ENCODE measurements around the gene KIF3B.

Gene KIF3B

GRCh38 chr20:32357375-32357868 is 80.0 kb downstream of the KIF3B start:
- ATAC-seq (ENCODE audit: low read depth): no peak
- Mint-ChIP-seq H3K9me3 (no peaks in the 10 kb centered on the region), H3K36me3 (no peaks in the 10 kb centered on the region), H3K27me3 (no peaks in the 10 kb centered on the region), H3K27ac (peak overlapping the region; percentile 95), H3K4me3 (peak overlapping the region; percentile 98), H3K4me1 (peaks cover 38% of the 10 kb centered on the region)
- DNase-seq (ENCODE audit: low spot score in 2 of 2): no peak

- peaks cover 39% of the 10 kb centered on the region for H3K4me1 Mint-ChIP-seq
- H3K27ac Mint-ChIP-seq: peak within 1 kb of the TSS; percentile 95
- no peaks in the 10 kb centered on the region for H3K27me3 Mint-ChIP-seq
- DNase-seq (ENCODE audit: low spot score in 2 of 2) (peak; percentile 88 to 90), ATAC-seq (ENCODE audit: low read depth) (peak; percentile 86)
- H3K9me3 Mint-ChIP-seq: no peaks in the 10 kb centered on the region
- peak within 1 kb of the TSS; percentile 98 for H3K4me3 Mint-ChIP-seq
- H3K36me3 Mint-ChIP-seq: no peaks in the 10 kb centered on the region
Measured at GRCh38 chr20:32357869-32358631, 80.6 kb downstream of the KIF3B start, which contains the start of gene ASXL1. Gene ASXL1, plus strand, starts transcription at chr20:32358331. Its CDS starts 445 bp downstream, at chr20:32358776.

GRCh38 chr20:32358632-32358882 is 81.1 kb downstream of the KIF3B start:
- DNase-seq (ENCODE audit: low spot score in 2 of 2) (no peak), ATAC-seq (ENCODE audit: low read depth) (no peak)
- Mint-ChIP-seq H3K27me3 (no peaks in the 10 kb centered on the region), H3K4me1 (peaks cover 43% of the 10 kb centered on the region), H3K36me3 (no peaks in the 10 kb centered on the region), H3K4me3 (peak overlapping the region; percentile 95), H3K27ac (peak overlapping the region; percentile 95), H3K9me3 (no peaks in the 10 kb centered on the region)

- ATAC-seq (ENCODE audit: low read depth) (peak; percentile 34), DNase-seq (ENCODE audit: low spot score in 2 of 2) (peak; percentile 53 to 68)
- Mint-ChIP-seq H3K36me3 (no peaks in the 10 kb centered on the region), H3K9me3 (no peaks in the 10 kb centered on the region), H3K27ac (peak overlapping the region; percentile 88), H3K4me3 (peak overlapping the region; percentile 95), H3K27me3 (no peaks in the 10 kb centered on the region), H3K4me1 (peaks cover 46% of the 10 kb centered on the region)
Measured at GRCh38 chr20:32358883-32359632, 81.6 kb downstream of the KIF3B start.

- H3K27ac Mint-ChIP-seq: peak overlapping the region; percentile 88
- no peak for DNase-seq (ENCODE audit: low spot score in 2 of 2)
- ATAC-seq (ENCODE audit: low read depth): no peak
- peaks cover 45% of the 10 kb centered on the region for H3K4me1 Mint-ChIP-seq
- peak overlapping the region; percentile 95 for H3K4me3 Mint-ChIP-seq
- no peaks in the 10 kb centered on the region for H3K27me3 Mint-ChIP-seq
- no peaks in the 10 kb centered on the region for H3K9me3 Mint-ChIP-seq
- H3K36me3 Mint-ChIP-seq: no peaks in the 10 kb centered on the region
Measured at GRCh38 chr20:32359633-32360332, 82.3 kb downstream of the KIF3B start.

- H3K4me3 Mint-ChIP-seq: peak overlapping the region; percentile 95
- peak overlapping the region; percentile 88 for H3K27ac Mint-ChIP-seq
- DNase-seq (ENCODE audit: low spot score in 2 of 2): no peak
- H3K9me3 Mint-ChIP-seq: no peaks in the 10 kb centered on the region
- ATAC-seq (ENCODE audit: low read depth): no peak
- no peaks in the 10 kb centered on the region for H3K36me3 Mint-ChIP-seq
- no peaks in the 10 kb centered on the region for H3K27me3 Mint-ChIP-seq
- peaks cover 46% of the 10 kb centered on the region for H3K4me1 Mint-ChIP-seq
Measured at GRCh38 chr20:32360333-32360634, 82.8 kb downstream of the KIF3B start.

GRCh38 chr20:32362901-32363364 is 85.5 kb downstream of the KIF3B start:
- Mint-ChIP-seq H3K4me3 (peak overlapping the region; percentile 71), H3K4me1 (peaks cover 53% of the 10 kb centered on the region), H3K27me3 (no peaks in the 10 kb centered on the region), H3K36me3 (peaks cover 2% of the 10 kb centered on the region), H3K27ac (peak overlapping the region; percentile 88), H3K9me3 (no peaks in the 10 kb centered on the region)
- DNase-seq (ENCODE audit: low spot score in 2 of 2): no peak
- ATAC-seq (ENCODE audit: low read depth): no peak

GRCh38 chr20:32363492-32363891 is 86.0 kb downstream of the KIF3B start:
- no peaks in the 10 kb centered on the region for H3K9me3 Mint-ChIP-seq
- ATAC-seq (ENCODE audit: low read depth) (no peak), DNase-seq (ENCODE audit: low spot score in 2 of 2) (no peak)

GRCh38 chr20:32364554-32365208 is 87.2 kb downstream of the KIF3B start:
- Mint-ChIP-seq H3K4me3 (peak overlapping the region; percentile 4), H3K9me3 (no peaks in the 10 kb centered on the region), H3K27me3 (no peaks in the 10 kb centered on the region), H3K27ac (peak overlapping the region; percentile 13), H3K36me3 (peaks cover 2% of the 10 kb centered on the region), H3K4me1 (peaks cover 53% of the 10 kb centered on the region)
- DNase-seq (ENCODE audit: low spot score in 2 of 2) (no peak), ATAC-seq (ENCODE audit: low read depth) (no peak)

More at GRCh38 chr20:32363492-32363891, 86.0 kb downstream of the KIF3B start:
- H3K4me3 Mint-ChIP-seq: peak overlapping the region; percentile 6
- peaks cover 53% of the 10 kb centered on the region for H3K4me1 Mint-ChIP-seq
- no peaks in the 10 kb centered on the region for H3K27me3 Mint-ChIP-seq
- H3K27ac Mint-ChIP-seq: peak overlapping the region; percentile 88
- peaks cover 2% of the 10 kb centered on the region for H3K36me3 Mint-ChIP-seq

- H3K36me3 Mint-ChIP-seq: peaks cover 2% of the 10 kb centered on the region
- no peaks in the 10 kb centered on the region for H3K27me3 Mint-ChIP-seq
- peaks cover 49% of the 10 kb centered on the region for H3K4me1 Mint-ChIP-seq
- no peaks in the 10 kb centered on the region for H3K9me3 Mint-ChIP-seq
- H3K27ac Mint-ChIP-seq: peak overlapping the region; percentile 13
- DNase-seq (ENCODE audit: low spot score in 2 of 2) (no peak), ATAC-seq (ENCODE audit: low read depth) (peak; percentile 24)
- no peak overlapping the region for H3K4me3 Mint-ChIP-seq
Measured at GRCh38 chr20:32365564-32365963, 88.1 kb downstream of the KIF3B start.

GRCh38 chr20:32366380-32366779 is 88.9 kb downstream of the KIF3B start:
- no peaks in the 10 kb centered on the region for H3K27me3 Mint-ChIP-seq
- H3K4me3 Mint-ChIP-seq: no peak overlapping the region
- ATAC-seq (ENCODE audit: low read depth) (no peak), DNase-seq (ENCODE audit: low spot score in 2 of 2) (no peak)
- H3K4me1 Mint-ChIP-seq: peaks cover 48% of the 10 kb centered on the region
- H3K27ac Mint-ChIP-seq: peak overlapping the region; percentile 13
- no peaks in the 10 kb centered on the region for H3K9me3 Mint-ChIP-seq
- H3K36me3 Mint-ChIP-seq: peaks cover 2% of the 10 kb centered on the region

- peaks cover 39% of the 10 kb centered on the region for H3K4me1 Mint-ChIP-seq
- H3K4me3 Mint-ChIP-seq: no peak overlapping the region
- H3K27ac Mint-ChIP-seq: no peak overlapping the region
- no peak for DNase-seq (ENCODE audit: low spot score in 2 of 2)
- no peak for ATAC-seq (ENCODE audit: low read depth)
- H3K36me3 Mint-ChIP-seq: peaks cover 6% of the 10 kb centered on the region
- no peaks in the 10 kb centered on the region for H3K27me3 Mint-ChIP-seq
- no peaks in the 10 kb centered on the region for H3K9me3 Mint-ChIP-seq
Measured at GRCh38 chr20:32368323-32368722, 90.9 kb downstream of the KIF3B start.

- Mint-ChIP-seq H3K4me3 (peak overlapping the region; percentile 52), H3K27ac (peak overlapping the region; percentile 79), H3K27me3 (no peaks in the 10 kb centered on the region), H3K9me3 (no peaks in the 10 kb centered on the region), H3K4me1 (peaks cover 33% of the 10 kb centered on the region), H3K36me3 (peaks cover 6% of the 10 kb centered on the region)
- ATAC-seq (ENCODE audit: low read depth) (peak; percentile 75), DNase-seq (ENCODE audit: low spot score in 2 of 2) (no peak)
Measured at GRCh38 chr20:32368925-32369324, 91.5 kb downstream of the KIF3B start.
